ENCODE results near the gene EMSY. TPM values are rescaled to one million over a fixed set of nuclear protein-coding genes. Genes with fewer than 3 reads are reported as not detected.

EMSY gene
- total and polyA plus RNA-seq, 2 of the 13 experiments (the other 11 are each of a cell fraction or from before 2014, with no cell fraction given) = 11.6 to 18.5 TPM

DNA sequence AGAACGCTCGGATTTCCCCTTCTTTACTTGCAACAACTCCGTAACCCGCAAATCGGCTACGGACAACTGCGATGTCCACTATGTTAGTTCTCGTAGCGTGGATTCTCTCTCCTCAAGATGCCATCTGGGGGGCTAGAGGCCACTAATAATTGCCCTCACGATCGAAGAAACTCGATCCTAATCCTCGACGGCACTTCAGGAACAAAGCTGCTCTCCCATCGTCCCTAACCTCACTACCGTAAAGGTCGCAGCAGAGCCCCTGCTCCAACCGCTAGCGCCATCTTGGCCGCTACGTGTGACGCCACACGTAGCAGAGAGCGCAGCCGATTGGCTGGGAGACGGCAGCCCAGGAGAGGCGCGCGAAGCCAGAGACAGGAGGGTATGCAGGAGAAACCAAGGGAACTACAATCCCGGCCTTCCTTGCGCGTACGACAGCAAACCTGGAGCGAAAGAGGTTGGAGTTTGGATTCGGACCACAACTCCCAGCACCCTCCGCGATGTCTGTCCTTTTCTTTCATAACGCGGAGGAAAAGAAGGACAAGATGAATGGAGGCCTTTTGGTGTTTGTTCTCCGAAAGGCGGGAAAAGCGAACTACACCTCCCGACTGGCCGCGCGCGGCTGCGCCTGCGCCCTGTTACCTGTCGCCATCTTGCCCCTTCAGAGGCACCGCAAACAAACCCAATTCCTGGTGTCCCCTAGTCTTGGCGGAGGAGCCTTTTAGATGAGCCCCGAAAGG is at the start of gene EMSY (continued):
- TF ChIP-seq, protein P1, sequence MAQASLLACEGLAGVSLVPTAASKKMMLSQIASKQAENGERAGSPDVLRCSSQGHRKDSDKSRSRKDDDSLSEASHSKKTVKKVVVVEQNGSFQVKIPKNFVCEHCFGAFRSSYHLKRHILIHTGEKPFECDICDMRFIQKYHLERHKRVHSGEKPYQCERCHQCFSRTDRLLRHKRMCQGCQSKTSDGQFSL (CRISPR knock-in tag; IDR thresholded peaks at IDR 0.05) = no peak
- TF ChIP-seq ATAD3A (CRISPR knock-in tag; IDR thresholded peaks at IDR 0.05) (no peak), KLF9 (CRISPR knock-in tag; IDR thresholded peaks at IDR 0.05; ENCODE audit: low read depth) (no peak), TCF12 (IDR thresholded peaks at IDR 0.05) (no peak), TCF12 (CRISPR knock-in tag; IDR thresholded peaks at IDR 0.05) (no peak), ZNF567 (CRISPR knock-in tag; IDR thresholded peaks at IDR 0.05; ENCODE audit: borderline replicate concordance) (no peak), CC2D1A (CRISPR knock-in tag; IDR thresholded peaks at IDR 0.05) (no peak), RBM22 (optimal IDR thresholded peaks at IDR 0.05; ENCODE audit: low read length) (no peak), ZFP36L2 (CRISPR knock-in tag; IDR thresholded peaks at IDR 0.05) (no peak), TP53 (CRISPR knock-in tag; conservative IDR thresholded peaks at IDR 0.05) (no peak), NAIF1 (CRISPR knock-in tag; IDR thresholded peaks at IDR 0.05; ENCODE audit: borderline replicate concordance) (no peak; the same call in 1 of the 2 replicates), ZNF724P (CRISPR knock-in tag; IDR thresholded peaks at IDR 0.05; ENCODE audit: borderline replicate concordance) (0 out of 2 replicates have a peak, but pooled peaks have one; percentile 17), ZNF709 (CRISPR knock-in tag; IDR thresholded peaks at IDR 0.05) (peak; percentile 75; the same call in 1 of the 2 replicates), BRD4 (CRISPR knock-in tag; IDR thresholded peaks at IDR 0.05) (no peak; the same call in 1 of the 2 replicates), ZNF563 (CRISPR knock-in tag; IDR thresholded peaks at IDR 0.05) (peak; percentile 23; the same call in 1 of the 2 replicates), KMT2B (CRISPR knock-in tag; IDR thresholded peaks at IDR 0.05) (peak; percentile 80; the same call in 1 of the 2 replicates), ZNF446 (CRISPR knock-in tag; IDR thresholded peaks at IDR 0.05) (no peak), HOXD1 (CRISPR knock-in tag; IDR thresholded peaks at IDR 0.05) (0 out of 2 replicates have a peak, but pooled peaks have one; percentile 43), AGO2 (optimal IDR thresholded peaks at IDR 0.05; ENCODE audit: low read depth, low read length) (no peak), SRSF9 (IDR thresholded peaks at IDR 0.05; ENCODE audit: borderline replicate concordance, insufficient read depth, low read depth, low read length, poor library complexity, severe bottlenecking) (no peak), ZNF264 (CRISPR knock-in tag; IDR thresholded peaks at IDR 0.05) (peak; percentile 36; the same call in 1 of the 2 replicates)
- TF ChIP-seq, protein P2, sequence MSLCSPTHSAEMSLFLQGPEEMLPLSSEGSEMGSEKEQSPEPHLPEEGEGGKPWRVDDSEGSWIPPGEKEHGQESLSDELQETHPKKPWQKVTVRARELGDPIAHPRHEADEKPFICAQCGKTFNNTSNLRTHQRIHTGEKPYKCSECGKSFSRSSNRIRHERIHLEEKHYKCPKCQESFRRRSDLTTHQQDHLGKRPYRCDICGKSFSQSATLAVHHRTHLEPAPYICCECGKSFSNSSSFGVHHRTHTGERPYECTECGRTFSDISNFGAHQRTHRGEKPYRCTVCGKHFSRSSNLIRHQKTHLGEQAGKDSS (CRISPR knock-in tag; IDR thresholded peaks at IDR 0.05; ENCODE audit: borderline replicate concordance, low read depth) = no peak
- TF ChIP-seq, protein P3, sequence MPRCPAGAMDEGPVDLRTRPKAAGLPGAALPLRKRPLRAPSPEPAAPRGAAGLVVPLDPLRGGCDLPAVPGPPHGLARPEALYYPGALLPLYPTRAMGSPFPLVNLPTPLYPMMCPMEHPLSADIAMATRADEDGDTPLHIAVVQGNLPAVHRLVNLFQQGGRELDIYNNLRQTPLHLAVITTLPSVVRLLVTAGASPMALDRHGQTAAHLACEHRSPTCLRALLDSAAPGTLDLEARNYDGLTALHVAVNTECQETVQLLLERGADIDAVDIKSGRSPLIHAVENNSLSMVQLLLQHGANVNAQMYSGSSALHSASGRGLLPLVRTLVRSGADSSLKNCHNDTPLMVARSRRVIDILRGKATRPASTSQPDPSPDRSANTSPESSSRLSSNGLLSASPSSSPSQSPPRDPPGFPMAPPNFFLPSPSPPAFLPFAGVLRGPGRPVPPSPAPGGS (CRISPR knock-in tag; IDR thresholded peaks at IDR 0.05) = no peak
- TF ChIP-seq, protein P4, sequence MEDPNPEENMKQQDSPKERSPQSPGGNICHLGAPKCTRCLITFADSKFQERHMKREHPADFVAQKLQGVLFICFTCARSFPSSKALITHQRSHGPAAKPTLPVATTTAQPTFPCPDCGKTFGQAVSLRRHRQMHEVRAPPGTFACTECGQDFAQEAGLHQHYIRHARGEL (CRISPR knock-in tag; IDR thresholded peaks at IDR 0.05) = no peak
- TF ChIP-seq, protein P5, sequence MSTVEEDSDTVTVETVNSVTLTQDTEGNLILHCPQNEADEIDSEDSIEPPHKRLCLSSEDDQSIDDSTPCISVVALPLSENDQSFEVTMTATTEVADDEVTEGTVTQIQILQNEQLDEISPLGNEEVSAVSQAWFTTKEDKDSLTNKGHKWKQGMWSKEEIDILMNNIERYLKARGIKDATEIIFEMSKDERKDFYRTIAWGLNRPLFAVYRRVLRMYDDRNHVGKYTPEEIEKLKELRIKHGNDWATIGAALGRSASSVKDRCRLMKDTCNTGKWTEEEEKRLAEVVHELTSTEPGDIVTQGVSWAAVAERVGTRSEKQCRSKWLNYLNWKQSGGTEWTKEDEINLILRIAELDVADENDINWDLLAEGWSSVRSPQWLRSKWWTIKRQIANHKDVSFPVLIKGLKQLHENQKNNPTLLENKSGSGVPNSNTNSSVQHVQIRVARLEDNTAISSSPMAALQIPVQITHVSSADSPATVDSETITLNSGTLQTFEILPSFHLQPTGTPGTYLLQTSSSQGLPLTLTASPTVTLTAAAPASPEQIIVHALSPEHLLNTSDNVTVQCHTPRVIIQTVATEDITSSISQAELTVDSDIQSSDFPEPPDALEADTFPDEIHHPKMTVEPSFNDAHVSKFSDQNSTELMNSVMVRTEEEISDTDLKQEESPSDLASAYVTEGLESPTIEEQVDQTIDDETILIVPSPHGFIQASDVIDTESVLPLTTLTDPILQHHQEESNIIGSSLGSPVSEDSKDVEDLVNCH (CRISPR knock-in tag; IDR thresholded peaks at IDR 0.05) = no peak
- TF ChIP-seq, protein P6, sequence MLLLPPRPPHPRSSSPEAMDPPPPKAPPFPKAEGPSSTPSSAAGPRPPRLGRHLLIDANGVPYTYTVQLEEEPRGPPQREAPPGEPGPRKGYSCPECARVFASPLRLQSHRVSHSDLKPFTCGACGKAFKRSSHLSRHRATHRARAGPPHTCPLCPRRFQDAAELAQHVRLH (CRISPR knock-in tag; IDR thresholded peaks at IDR 0.05; ENCODE audit: borderline replicate concordance, low read depth) = peak; percentile 71; the same call in 1 of the 2 replicates
